Skin of body (tissue), 2 donors: Measurements from ENCODE around the gene ARHGEF17. TPM values are rescaled to one million over a fixed set of nuclear protein-coding genes. Genes with fewer than 3 reads are reported as not detected.

Experiments used
- DNase-seq: peaks from one replicate; lab custom pipeline; 2025; lab: John Stamatoyannopoulos, UW
- total RNA-seq: library from RNA; depleted of rRNA; stranded (reverse); fragments of >200 nt; gene quantifications from one replicate; pipeline ENCODE4 v1.2.3, GENCODE V29; 2014

ARHGEF17 gene
- total RNA-seq, 1 donor from 2014 or later: 20.9 TPM

DNA sequence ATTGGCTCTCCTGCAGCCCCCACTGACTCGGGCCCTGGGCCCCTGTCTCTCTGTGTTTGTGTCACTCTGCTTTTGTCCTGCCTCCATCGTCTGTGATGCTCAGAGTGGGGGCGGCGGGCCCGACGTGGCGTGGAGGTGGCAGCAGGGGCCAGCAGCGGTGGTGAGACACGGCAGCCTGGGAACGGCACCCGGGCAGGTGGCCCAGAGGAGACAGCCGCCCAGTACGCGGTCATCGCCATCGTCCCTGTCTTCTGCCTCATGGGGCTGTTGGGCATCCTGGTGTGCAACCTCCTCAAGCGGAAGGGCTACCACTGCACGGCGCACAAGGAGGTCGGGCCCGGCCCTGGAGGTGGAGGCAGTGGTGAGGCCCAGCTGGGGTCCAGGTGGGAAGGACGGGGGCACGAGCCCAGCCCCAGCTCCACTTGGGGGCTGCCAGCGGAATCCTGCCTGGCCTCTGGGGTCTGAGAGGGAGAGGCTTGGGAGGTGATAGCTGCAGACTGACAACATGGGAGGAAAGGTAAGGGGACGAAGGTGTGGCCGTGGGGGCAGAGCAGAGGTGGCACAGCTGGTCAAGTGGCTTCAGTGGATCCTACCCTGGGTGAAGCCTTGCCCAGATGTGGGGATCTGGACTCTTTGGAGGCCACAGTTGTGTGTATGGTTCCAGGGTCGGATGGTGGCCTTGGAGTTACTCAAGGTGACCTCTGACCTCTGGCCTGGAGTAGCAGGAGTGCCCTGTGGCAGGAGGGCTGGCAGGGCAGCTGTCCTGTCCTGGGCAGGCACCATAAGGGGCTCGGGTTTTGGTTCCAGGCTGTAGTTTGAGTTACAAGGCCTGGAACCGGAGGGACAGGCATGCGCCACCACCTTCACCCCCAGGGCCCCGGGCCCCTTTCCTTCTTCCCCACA, 84.3 kb downstream of the ARHGEF17 start:
- DNase-seq: no peak

DNA sequence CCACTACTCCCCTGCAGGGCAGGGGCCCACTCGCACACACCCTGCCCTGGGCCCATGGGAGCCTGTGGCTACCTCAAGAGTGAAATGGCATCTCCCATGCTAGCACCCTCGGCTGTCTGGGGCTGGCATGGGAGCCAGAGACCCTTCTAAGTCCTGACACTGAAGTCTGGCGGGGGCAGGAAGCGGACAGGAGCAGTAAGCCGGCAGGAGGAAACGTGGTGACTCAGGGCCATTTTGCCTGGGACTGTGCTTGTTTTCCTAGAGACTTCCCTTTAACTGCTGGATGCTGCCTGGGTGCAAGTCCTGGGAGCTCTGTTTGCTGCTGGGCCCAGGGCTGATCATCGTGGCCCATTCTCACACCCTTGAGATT, 84.9 kb downstream of the ARHGEF17 start:
- no peak for DNase-seq

DNA sequence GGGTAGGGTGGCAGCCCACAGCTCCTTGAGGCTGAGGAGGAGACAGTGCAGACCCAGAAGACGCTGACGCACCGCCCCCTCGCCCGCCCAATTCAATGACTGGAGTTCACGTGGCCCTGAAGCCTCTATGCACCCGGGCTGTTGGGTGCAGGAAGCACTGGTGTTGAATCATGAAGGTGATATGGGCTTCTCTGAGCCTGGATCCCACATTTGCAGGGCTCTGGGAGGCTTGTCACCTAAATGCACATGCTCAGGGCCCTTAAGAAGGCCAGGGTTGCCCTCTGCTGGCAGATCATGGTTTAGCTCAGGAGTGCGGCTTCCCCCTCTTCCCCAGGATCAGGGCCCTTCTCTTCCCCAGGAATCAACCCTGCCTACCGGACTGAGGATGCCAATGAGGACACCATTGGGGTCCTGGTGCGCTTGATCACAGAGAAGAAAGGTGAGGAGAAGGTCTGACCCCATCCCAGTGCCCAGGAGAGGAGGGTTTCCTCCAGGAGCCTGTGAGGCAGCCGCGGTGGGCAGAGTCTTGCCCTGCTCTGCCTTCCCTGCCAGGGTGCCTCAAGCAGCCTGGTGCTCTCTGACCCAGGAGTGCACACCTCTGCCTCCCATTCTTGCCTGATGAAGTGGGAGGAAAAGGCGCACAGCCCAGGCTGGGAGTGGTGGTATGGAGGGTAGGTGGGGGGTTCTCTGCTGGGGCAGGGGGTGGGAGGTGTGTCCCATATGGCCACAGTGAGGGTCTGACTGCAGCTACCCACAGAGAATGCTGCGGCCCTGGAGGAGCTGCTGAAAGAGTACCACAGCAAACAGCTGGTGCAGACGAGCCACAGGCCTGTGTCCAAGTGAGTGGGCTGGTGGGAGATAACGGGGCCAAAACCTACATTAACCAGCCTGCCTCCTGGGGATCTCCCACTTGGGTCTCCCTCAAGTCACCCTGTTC, 85.7 kb downstream of the ARHGEF17 start:
- peak; percentile 37 for DNase-seq

DNA sequence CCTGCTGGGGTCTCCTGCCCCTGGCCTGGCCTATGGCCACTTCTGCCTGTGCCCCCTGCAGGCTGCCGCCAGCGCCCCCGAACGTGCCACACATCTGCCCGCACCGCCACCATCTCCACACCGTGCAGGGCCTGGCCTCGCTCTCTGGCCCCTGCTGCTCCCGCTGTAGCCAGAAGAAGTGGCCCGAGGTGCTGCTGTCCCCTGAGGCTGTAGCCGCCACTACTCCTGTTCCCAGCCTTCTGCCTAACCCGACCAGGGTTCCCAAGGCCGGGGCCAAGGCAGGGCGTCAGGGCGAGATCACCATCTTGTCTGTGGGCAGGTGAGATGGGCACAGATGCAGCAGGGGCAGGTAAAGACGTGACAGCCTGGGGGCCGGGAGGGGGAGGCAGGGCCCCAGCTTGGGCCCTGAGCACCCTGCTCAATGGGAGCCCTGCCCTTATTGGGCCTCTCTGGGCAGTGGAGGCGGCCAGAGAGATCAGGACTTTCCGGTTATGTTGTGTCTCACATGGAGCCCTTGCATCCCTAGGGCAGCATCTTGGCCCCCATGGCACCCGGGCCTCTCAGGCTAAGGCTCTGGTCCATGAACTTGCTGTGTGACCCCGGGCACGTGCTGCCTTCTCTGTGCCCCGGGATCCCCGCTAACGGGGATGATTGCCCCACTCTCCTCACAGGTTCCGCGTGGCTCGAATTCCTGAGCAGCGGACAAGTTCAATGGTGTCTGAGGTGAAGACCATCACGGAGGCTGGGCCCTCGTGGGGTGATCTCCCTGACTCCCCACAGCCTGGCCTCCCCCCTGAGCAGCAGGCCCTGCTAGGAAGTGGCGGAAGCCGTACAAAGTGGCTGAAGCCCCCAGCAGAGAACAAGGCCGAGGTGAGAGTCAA, 86.6 kb downstream of the ARHGEF17 start:
- DNase-seq: no peak

DNA sequence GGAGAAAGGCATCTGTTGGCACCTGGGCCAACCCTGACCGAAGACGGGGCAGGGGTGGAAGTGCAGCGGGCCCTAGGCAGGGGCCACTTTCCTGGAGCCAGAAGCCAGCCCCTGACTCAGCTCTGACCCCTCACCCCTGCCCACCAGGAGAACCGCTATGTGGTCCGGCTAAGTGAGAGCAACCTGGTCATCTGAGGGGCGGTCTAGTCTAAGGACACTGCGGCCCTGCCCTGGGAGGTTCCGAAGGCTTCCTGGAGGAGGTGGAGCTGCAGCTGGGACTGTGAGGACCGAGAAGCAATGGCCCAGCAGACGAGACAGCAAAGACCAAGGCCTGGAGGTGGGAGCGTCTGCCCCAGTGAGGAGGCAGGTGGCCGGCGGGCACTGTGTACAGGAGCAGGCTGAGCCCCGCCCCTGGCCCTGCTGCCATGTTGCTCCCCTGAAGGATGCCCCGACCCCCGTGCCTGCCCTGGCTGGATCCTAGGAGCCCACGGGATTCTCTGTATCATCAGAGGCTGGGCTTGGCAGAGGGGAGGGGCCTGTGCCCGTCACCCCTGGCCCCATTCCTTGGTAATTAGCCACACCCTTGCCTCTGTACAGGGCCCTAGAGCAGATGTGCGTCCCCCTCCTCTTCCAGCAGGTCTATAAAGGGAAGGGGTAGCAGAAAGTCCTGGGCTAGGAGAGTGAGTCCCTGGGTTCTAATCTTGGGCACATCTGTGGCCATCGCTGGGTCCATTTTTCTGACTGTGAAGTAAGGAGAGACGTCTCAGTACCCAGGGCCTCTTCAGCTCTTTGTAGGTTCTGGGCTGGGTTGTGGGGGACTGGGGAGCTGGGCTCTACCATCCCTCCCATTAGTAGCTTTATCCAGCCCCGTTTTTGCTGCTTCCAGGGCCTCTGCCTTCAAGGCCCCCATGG, 87.5 kb downstream of the ARHGEF17 start:
- no peak for DNase-seq

DNA sequence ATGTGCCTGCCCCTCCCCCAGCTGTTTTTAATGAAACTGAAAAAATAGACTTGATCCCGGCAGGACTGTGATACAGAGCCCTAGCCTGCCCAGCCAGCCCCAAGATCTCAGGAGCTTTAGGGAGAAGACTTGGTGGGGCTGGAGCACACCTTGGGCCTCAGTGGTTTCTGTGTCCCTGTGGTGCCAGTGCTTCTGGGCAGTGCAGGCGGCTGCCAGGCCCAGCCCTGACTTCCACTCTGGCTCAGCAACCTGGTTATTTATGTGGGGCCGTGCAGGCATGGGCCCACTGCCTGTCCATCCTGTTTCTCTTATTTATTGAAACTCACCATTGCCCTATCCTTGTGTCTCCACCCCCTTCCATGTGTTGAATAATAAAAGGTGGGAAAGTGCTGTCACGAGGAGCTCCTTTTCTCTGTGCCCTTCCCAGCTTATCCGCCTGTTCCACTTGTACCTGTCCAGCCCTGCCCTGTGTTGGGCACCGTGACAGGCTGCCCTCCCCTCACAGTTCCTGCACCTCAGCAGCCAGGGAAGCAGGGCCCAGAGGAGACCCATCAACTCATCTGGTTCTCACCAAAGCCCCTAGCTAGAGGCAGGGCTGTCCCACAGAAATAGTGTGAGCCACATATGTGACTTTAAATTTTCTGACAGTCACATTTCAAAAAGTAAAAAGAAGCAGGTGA, 88.3 kb downstream of the ARHGEF17 start:
- no peak for DNase-seq

DNA sequence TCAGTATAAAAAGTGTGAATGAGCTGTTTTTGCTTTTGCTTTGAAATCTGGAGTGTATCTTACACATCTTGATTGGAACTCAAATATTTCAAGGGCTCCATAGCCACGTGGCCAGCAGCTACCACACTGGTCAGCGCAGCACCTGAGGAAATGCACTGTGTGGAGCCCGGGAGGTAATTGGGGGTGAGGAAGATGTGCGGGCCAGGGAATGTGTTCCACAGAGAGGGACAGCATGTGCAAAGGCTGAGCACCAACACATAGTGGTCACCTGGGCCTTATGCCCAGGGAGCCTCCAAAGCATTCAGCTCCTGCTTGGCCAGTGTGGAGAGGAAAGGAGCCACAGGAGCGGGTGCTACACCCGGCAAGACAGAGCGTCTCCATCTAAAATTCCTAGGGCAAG, 88.9 kb downstream of the ARHGEF17 start:
- no peak for DNase-seq

DNA sequence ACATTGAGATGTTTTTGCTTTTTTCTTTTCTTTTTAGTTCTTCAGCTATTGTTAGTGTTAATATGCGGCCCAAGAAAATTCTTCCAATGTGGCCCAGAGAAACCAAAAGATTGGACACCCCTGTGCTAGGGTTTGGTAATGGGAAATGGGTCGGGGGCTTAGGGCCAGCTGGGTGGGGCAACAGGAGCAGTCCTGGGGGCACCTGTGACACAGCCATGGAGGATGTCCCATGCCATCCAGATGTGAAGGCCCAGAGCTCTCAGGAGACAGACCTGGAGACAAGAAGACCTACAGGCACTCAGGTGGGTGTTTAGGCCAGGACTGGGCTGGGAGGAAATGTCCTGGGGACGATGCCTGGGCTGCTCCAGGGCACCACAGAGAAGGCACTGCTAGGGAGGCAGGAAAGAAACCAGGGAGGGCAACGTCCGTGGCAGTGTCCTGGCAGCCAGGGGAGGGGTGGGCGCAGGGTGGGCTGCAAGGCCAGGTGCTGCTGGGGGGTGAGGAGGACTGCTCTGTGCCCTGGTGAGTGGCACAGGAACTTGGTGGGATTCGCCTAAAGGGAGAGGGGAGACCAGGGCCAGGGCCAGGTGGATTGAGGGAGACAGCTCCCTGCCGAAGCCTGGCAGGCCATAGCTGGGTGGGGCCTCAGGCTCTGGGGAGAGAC, 89.5 kb downstream of the ARHGEF17 start:
- DNase-seq: no peak

DNA sequence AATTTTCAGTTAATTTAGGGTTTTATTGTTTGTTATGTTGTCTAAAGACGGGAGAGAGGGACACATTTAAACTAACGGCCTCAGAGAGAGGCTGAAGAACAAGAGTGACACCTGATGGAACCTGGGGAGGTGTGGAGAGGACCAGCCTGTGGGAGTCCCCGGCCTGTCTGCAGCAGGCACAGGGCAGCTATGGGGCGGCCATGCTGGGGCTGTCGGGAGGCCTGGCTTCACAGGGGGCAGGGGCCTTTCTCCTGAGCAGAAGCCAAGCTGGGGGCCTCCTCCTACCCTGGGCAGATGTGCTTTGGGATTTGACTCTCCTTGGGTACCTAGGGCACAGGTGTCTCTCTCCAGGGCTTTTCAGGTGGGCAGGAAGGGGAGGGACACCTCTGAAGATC, 90.1 kb downstream of the ARHGEF17 start:
- DNase-seq: no peak

DNA sequence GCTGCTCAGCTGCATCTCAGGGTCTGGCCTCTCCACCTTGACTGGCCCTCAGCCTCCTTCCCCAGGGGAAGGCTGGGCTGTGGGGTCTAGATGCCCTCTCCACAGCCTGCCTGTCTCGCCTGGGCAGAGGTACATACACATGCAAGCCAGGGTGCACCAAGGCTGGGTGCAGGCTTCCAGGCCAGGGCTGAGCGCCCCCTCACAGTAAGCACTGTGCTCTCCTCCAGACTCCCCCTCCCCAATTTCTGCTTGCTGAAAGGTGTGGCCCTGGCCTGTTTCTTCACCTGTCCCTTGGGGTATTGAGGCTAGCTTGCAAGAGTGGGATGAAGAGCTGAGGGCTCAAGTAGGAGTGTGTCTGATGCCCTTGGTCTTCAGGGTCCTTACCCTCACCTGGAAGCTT, 90.6 kb downstream of the ARHGEF17 start:
- no peak for DNase-seq

DNA sequence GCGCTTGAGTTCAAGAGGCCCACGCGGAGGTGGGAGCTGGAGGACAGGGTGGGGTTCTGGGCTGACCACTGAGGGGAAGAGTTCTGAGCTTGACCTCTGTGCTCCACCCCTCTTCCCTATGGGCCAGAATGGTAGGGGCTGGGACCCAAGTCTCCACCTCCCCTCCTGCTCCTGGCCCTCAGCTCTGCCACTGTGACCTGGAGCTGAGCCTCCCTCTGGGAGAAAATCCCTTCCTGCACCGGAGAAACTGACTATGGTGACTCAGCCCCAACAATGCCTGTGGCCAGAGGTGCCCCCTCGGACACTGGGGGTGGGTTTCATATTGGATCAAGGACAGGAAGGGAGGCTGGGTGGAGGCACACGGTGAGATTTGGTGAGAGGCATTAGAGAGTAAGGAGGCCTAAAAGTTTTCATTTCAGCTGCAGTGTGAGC, 91.1 kb downstream of the ARHGEF17 start:
- DNase-seq: no peak

DNA sequence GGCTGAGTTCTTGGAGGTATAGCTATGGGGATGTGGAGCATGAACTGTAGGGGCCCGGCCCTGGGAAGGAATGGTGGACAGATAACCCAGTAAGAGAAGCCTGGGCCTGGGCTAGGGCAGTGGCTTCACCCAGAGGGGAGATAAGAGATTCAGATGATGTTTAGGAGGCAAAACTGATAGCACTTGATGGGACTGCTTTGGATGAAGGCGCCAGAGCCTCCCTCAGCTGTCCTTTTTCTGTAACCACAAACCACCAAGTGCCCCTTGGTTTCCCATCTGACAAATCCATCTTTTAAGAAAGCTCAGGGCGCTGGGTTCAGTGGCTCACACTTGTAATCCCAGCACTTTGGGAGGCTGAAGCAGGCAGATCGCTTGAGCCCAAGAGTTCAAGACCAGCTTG, 91.6 kb downstream of the ARHGEF17 start:
- DNase-seq: no peak

DNA sequence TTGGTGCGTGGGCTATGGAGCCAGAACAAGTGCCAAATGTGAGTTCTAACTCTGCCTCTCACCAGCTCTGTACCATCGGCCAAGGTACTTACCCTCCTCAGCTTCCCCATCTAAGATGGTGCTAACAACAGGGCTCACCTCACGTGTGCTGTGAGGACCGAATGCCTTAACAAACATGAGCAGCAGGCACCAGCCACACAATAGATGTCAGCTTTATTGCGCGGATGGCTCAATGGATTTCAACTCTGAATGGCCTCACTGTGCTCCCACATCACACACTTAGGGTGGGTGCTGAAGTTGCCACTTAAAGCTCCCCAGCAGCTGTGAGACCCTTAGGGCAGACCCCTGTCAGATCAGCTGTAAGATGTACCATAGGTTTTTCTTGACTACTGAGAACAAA, 92.2 kb downstream of the ARHGEF17 start:
- DNase-seq: no peak

DNA sequence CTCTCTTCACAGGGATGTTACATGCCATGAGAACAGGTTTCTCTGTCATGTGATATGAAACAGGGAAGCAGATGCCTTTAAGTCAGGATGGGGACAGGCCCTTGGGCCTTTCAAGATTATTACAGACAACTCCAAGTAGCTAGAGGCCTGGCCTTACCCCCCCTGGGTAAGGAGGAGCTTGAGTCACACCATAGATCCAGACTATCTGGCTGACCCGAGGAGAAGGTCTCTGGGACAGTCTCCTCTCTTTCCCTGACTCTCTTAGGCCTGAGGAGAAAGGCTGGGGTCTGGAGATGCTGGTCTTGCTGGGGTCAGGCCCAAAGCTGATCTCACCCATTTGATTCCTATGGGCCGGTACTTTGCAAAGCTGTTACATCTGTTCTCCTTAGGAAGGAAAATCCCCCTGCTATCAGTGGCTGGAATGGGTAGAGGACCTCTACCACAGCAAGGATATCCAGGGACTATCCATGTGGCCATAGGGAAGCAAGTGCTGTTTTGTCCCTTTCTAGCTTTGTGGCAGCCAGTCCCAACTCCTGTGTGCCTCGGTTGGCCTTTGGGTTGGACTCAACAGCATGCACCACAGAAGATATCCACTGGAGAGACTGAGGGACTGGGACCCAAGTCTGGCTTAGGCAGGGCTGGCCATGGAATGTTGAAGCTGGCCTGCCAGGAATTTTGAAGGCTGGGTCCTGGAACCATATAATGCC, 93.3 kb downstream of the ARHGEF17 start:
- no peak for DNase-seq

DNA sequence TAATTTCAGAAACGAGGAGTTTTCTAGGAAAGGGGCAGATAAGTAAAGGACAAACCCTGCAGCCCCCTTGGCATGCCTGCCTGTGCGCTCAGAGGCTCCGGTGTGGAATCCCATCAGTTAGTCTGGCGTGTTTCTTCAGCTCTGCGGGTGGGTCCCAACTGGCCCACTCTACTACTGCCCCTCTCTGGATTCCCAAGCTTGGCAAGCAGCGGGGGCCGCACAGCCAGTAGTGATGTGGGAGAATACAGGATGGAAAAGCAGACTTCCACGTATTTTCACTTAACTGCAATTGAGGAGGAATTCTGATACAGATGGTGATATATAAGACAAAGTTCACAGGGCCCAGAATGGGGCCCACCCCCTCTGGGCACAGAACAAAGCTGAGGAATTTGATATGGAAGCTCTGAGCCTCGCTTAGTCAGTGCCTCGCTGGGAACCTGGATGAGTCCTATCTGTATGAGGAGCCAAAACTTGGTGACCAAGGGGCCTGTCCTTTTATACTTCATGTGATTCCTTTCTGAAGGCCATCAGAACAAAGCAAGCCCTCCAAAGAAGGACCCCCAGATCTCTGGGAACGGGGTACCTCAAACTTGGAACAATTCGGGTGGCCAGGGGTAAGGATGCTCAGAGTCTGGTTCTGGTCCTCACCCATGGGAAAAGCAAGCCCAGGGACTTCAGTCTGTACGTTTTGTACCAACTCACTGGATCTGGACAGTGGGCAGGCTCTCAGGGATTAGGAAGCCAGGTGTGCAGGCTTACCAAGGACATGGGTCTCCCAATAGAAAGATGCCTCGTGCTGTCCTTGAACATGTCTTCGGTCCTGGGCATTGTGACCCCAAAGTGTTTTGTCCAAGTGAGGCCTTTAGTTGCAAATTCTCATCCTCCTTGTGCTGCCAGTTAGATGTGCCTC, 94.1 kb downstream of the ARHGEF17 start:
- DNase-seq: no peak

DNA sequence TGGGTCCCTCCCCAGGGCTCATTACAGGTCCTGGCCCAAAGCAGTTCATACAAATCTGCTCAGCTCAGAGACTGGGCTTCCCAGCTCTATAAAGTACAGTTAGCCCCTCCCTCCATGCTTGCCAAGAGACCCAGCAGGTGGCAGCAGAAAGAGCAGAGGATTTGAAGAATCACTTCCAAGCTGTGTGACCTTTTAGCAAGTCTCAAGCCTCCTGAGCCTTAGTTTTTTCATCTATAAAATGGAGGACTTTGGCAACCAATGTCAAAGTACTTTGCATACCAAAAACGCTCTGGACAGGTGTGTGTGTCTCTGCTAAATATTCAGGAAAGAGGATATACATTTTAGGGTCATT, 94.7 kb downstream of the ARHGEF17 start:
- DNase-seq: no peak

DNA sequence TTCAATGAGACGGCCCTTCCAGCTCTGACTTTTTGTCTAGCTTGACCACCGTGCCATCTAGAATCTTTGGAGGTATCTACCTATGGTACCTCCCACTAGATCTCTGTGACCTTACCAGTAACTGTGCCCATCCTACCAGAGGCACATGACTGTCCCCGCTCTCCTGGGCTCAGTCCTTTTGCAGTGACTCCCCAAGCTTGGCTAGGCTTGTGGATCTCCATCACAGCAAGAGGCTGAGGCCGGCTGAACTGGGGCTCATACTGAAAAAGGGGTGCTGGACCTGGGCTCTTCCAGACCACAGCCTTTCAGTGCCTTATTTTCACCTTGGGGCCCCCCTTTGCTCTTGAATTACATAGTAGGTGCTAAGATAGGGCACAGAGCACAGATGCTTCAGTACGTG, 95.5 kb downstream of the ARHGEF17 start:
- no peak for DNase-seq

DNA sequence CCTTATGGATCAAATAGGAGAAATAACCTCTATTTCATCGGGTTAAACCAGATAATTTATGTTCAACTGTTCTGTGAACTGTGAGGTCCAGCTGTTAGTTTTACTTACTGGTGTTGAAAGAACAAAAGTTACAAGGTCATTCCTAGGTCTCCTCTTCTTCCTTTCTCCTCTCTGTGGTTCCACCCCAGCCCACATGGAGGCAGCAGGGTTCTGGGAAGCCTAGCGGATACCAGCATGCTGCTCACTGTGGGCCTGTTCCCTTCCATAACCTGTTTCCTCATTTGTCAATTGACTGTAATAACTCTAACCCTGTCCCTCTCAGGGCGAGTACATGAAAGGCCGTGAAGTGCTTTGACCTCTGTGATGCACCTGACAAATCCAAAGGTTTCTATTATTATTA, 96.0 kb downstream of the ARHGEF17 start:
- peak; percentile 36 for DNase-seq
